Gastrocnemius medialis (tissue), 4 donors: ENCODE results near the gene NCS1.

Experiments
- POLR2A ChIP-seq, 2 donors: fragments of 450-650 bp; IDR thresholded peaks; one replicate each; pipeline ENCODE4 v1.6.1; 2017; ENCODE audit warnings: antibody characterized with exemption in 2 of 2, mild to moderate bottlenecking in 2 of 2, moderate library complexity in 2 of 2
- TF ChIP-seq, protein P1 (sequence below), 5 experiments: fragments of 450-650 bp in 3 of 5; fragments of 200-600 bp in 2 of 5; sonication (generic) in 2 of 5; IDR thresholded peaks in 4 of 5; conservative IDR thresholded peaks in 1 of 5; 1 replicate in 4 of 5; 2 replicates in 1 of 5; pipeline ENCODE4 v1.5.1; 2016 to 2019; ENCODE audit warnings: antibody characterized with exemption in 5 of 5, mild to moderate bottlenecking in 3 of 5, moderate library complexity in 3 of 5

DNA sequence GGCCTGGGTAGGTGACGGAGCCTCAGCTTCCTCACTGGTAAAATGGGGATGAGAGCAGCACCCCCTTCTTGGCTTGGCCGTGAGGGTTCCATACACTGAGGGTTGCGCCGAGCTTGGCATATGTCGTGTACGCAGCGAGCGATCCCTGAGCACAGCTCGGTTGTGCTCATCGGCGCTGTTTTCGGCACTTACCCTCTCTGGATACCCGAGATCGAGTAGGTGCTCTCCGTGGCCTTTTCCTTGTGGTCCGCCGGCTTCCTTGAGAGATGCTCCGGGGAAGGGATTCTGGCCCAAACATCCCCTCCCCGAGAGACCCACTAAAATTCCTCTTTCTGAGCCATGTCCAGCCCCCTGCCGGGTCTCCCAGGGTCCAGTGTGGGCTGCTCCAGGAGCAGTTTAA lies 53.4 kb downstream of the NCS1 start:
- TF ChIP-seq, protein P1, sequence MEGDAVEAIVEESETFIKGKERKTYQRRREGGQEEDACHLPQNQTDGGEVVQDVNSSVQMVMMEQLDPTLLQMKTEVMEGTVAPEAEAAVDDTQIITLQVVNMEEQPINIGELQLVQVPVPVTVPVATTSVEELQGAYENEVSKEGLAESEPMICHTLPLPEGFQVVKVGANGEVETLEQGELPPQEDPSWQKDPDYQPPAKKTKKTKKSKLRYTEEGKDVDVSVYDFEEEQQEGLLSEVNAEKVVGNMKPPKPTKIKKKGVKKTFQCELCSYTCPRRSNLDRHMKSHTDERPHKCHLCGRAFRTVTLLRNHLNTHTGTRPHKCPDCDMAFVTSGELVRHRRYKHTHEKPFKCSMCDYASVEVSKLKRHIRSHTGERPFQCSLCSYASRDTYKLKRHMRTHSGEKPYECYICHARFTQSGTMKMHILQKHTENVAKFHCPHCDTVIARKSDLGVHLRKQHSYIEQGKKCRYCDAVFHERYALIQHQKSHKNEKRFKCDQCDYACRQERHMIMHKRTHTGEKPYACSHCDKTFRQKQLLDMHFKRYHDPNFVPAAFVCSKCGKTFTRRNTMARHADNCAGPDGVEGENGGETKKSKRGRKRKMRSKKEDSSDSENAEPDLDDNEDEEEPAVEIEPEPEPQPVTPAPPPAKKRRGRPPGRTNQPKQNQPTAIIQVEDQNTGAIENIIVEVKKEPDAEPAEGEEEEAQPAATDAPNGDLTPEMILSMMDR (IDR thresholded peaks at IDR 0.05 in 4 of 5, conservative IDR thresholded peaks at IDR 0.05 in 1 of 5), result no peak
- no peak for TF ChIP-seq POLR2A (IDR thresholded peaks at IDR 0.05)
